ENCODE measurements around the gene EPAS1. TPM values are rescaled to one million over a fixed set of nuclear protein-coding genes. Genes with fewer than 3 reads are reported as not detected.

The EPAS1 gene
- total RNA-seq, 1 donor from 2014 or later: 19.4 TPM

GRCh38 chr2:46435353-46435752 is 138.1 kb downstream of the EPAS1 start:
- intact Hi-C loops (cut with micrococcal nuclease): no loop called here
- H3K9me3 Mint-ChIP-seq: peaks cover 8% of the 10 kb centered on the region
- no peak overlapping the region for H3K27ac Mint-ChIP-seq
- no peak for DNase-seq
- peaks cover 13% of the 10 kb centered on the region for H3K27me3 Mint-ChIP-seq
- peaks cover 25% of the 10 kb centered on the region for H3K4me1 Mint-ChIP-seq
- H3K36me3 Mint-ChIP-seq (ENCODE audit: low read depth): no peaks in the 10 kb centered on the region
- H3K4me3 Mint-ChIP-seq: no peak overlapping the region

- intact Hi-C loops (cut with micrococcal nuclease): no loop called here
- Mint-ChIP-seq H3K4me3 (no peak overlapping the region), H3K27ac (no peak overlapping the region), H3K27me3 (peaks cover 13% of the 10 kb centered on the region), H3K9me3 (peaks cover 8% of the 10 kb centered on the region), H3K4me1 (peaks cover 26% of the 10 kb centered on the region), H3K36me3 (ENCODE audit: low read depth) (no peaks in the 10 kb centered on the region)
- no peak for DNase-seq
Measured at GRCh38 chr2:46435796-46436360, 138.7 kb downstream of the EPAS1 start.

Other genes with a start within 250 kb of the EPAS1 start
- gene TMEM247, start 182.2 kb downstream of the EPAS1 start, total RNA-seq: not detected in 2 replicates
- 10.6 and 12.6 TPM in 2 replicates for gene RHOQ, start 245.1 kb downstream of the EPAS1 start, total RNA-seq
- gene ATP6V1E2, start 245.2 kb downstream of the EPAS1 start, total RNA-seq: 5.3 and 6.1 TPM in 2 replicates

Measured in activated CD4-positive, alpha-beta T cell treated with anti-CD3 and anti-CD28 coated beads, Interleukin-2, amount 10 ng/mL, durations not matched to agents 24 days and 14 days (primary cell).